ENCODE results near the gene ERG28.

The ERG28 gene

DNA sequence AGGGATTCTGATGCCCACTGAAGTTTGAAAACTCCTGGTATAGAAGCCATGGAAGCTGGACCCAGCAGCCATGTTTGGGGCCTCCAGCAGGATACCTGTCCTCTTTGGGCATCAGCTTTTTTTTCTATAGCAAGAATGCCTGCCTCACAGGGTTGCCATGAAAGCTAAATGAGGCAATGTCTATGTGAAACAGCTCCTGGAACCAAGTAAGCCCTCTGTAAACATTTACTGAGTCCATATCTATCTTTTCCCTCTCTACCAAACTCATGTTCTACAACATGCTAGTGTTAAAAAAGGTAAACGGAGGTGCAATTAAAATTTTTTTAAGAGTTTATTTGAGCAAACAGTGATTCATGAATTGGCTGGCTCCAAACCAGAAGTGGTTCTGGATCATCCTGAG, 53.6 kb downstream of the ERG28 start:
- no peaks in the 10 kb centered on the region for H3F3A ChIP-seq (ENCODE audit: insufficient read depth, low read length)
- H4K20me1 ChIP-seq (ENCODE audit: insufficient read depth, low read length): no peaks in the 10 kb centered on the region
- DNase-seq: no peak
- H3K9me2 ChIP-seq (replicated peaks; ENCODE audit: insufficient read depth, low read length): no peaks in the 10 kb centered on the region
- H3K4me1 ChIP-seq (ENCODE audit: low read length): no peaks in the 10 kb centered on the region
- TF ChIP-seq, protein P1, sequence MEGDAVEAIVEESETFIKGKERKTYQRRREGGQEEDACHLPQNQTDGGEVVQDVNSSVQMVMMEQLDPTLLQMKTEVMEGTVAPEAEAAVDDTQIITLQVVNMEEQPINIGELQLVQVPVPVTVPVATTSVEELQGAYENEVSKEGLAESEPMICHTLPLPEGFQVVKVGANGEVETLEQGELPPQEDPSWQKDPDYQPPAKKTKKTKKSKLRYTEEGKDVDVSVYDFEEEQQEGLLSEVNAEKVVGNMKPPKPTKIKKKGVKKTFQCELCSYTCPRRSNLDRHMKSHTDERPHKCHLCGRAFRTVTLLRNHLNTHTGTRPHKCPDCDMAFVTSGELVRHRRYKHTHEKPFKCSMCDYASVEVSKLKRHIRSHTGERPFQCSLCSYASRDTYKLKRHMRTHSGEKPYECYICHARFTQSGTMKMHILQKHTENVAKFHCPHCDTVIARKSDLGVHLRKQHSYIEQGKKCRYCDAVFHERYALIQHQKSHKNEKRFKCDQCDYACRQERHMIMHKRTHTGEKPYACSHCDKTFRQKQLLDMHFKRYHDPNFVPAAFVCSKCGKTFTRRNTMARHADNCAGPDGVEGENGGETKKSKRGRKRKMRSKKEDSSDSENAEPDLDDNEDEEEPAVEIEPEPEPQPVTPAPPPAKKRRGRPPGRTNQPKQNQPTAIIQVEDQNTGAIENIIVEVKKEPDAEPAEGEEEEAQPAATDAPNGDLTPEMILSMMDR (IDR thresholded peaks at IDR 0.05; ENCODE audit: low read length): no peak
- TF ChIP-seq EZH2phosphoT487 (IDR thresholded peaks at IDR 0.05; ENCODE audit: low read length): no peak
- TF ChIP-seq EZH2 (optimal IDR thresholded peaks at IDR 0.05; ENCODE audit: low read depth, low read length): no peak
- H3K4me2 ChIP-seq (ENCODE audit: low read depth, low read length): no peak overlapping the region
- no peaks in the 10 kb centered on the region for H3K27me3 ChIP-seq (replicated peaks; ENCODE audit: insufficient read depth, low read length)
- H2AFZ ChIP-seq (ENCODE audit: low read length): no peak overlapping the region
- H3K9ac ChIP-seq (ENCODE audit: low read length): no peak overlapping the region
- no peaks in the 10 kb centered on the region for H3K9me3 ChIP-seq (replicated peaks; ENCODE audit: insufficient read depth, low read length)
- no peak overlapping the region for H3K4me3 ChIP-seq (ENCODE audit: low read length)
- H3K79me2 ChIP-seq (ENCODE audit: low read length): no peaks in the 10 kb centered on the region
- no peak overlapping the region for H3K27ac ChIP-seq (ENCODE audit: low read length)
- H3K36me3 ChIP-seq (replicated peaks; ENCODE audit: insufficient read depth, low read length): no peaks in the 10 kb centered on the region

DNA sequence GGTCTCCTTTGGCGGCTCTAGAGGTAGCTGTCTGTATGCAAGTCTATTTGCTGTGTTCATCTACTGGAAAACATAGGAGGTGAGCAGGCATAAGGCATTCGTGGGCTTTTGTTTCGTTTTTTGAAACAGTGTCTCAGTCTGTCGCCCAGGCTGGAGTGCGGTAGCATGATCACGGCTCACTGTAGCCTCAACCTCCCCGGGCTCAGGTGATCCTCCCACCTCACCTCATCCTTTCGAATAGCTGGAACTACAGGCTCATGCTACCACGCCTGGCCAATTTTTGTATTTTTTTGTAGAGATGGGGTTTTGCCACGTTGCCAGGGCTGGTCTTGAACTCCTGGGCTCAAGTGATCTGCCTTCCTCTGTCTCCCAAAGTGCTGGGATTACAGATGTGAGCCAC, 54.8 kb downstream of the ERG28 start:
- Histone ChIP-seq H3F3A (ENCODE audit: insufficient read depth, low read length) (no peaks in the 10 kb centered on the region), H3K4me1 (ENCODE audit: low read length) (no peaks in the 10 kb centered on the region), H3K79me2 (ENCODE audit: low read length) (no peaks in the 10 kb centered on the region), H3K36me3 (replicated peaks; ENCODE audit: insufficient read depth, low read length) (no peaks in the 10 kb centered on the region), H3K4me3 (ENCODE audit: low read length) (no peak overlapping the region), H3K27me3 (replicated peaks; ENCODE audit: insufficient read depth, low read length) (no peaks in the 10 kb centered on the region), H3K9me3 (replicated peaks; ENCODE audit: insufficient read depth, low read length) (no peaks in the 10 kb centered on the region), H3K9me2 (replicated peaks; ENCODE audit: insufficient read depth, low read length) (no peaks in the 10 kb centered on the region), H3K4me2 (ENCODE audit: low read depth, low read length) (no peak overlapping the region), H4K20me1 (ENCODE audit: insufficient read depth, low read length) (no peaks in the 10 kb centered on the region), H3K27ac (ENCODE audit: low read length) (no peak overlapping the region), H2AFZ (ENCODE audit: low read length) (no peak overlapping the region), H3K9ac (ENCODE audit: low read length) (no peak overlapping the region)
- DNase-seq: no peak
- no peak for TF ChIP-seq EZH2phosphoT487 (IDR thresholded peaks at IDR 0.05; ENCODE audit: low read length)
- TF ChIP-seq EZH2 (optimal IDR thresholded peaks at IDR 0.05; ENCODE audit: low read depth, low read length): no peak
- TF ChIP-seq, protein P1 (IDR thresholded peaks at IDR 0.05; ENCODE audit: low read length): no peak

DNA sequence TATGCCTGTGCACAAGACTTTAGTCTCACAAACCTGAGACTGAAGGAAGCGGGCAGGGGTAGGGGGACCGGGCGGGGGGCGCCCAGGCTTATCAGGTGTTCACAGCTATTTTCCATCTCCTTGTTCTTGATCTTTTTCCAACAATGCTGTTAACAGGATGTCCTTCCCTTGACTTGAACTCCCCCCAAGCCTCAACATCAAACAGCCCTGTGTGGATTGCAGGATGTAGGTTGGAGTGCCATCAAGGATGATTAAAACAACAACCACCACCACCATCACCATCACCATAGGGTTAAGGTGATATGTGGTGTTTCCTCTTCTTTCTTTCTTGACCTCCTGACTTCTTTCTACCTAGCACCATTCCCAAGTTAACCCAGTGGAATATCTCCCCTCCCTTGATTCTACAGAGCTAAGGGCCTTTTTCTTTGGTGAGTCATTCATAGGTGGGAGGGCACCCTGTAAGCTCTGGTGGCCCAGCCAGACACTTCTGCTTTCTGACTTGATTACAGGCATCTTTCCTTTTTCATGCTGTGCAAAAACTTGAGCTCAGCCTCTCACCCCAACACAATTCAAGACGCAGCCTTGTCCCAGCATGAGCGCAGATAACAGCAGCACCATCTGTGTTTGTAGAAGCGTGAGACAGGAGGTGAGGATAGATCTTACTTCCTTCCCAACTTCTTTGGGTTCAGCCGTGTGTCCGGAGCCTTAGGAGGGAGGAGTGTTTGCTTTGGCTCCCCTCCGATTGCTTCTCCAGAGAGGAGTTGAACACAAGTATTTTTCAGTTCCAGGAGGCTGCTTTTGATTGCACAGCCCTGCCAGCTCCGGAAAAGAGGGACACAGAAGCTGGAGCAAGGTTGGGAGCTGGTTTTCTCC, 55.5 kb downstream of the ERG28 start:
- H3K4me2 ChIP-seq (ENCODE audit: low read depth, low read length): no peak overlapping the region
- no peak for TF ChIP-seq EZH2phosphoT487 (IDR thresholded peaks at IDR 0.05; ENCODE audit: low read length)
- TF ChIP-seq, protein P1 (IDR thresholded peaks at IDR 0.05; ENCODE audit: low read length): no peak
- no peak for TF ChIP-seq EZH2 (optimal IDR thresholded peaks at IDR 0.05; ENCODE audit: low read depth, low read length)
- no peaks in the 10 kb centered on the region for H3F3A ChIP-seq (ENCODE audit: insufficient read depth, low read length)
- H3K27me3 ChIP-seq (replicated peaks; ENCODE audit: insufficient read depth, low read length): no peaks in the 10 kb centered on the region
- H2AFZ ChIP-seq (ENCODE audit: low read length): no peak overlapping the region
- no peak overlapping the region for H3K9ac ChIP-seq (ENCODE audit: low read length)
- no peaks in the 10 kb centered on the region for H3K4me1 ChIP-seq (ENCODE audit: low read length)
- H4K20me1 ChIP-seq (ENCODE audit: insufficient read depth, low read length): no peaks in the 10 kb centered on the region
- no peak overlapping the region for H3K27ac ChIP-seq (ENCODE audit: low read length)
- H3K79me2 ChIP-seq (ENCODE audit: low read length): no peaks in the 10 kb centered on the region
- H3K9me3 ChIP-seq (replicated peaks; ENCODE audit: insufficient read depth, low read length): no peaks in the 10 kb centered on the region
- DNase-seq: no peak
- no peak overlapping the region for H3K4me3 ChIP-seq (ENCODE audit: low read length)
- H3K36me3 ChIP-seq (replicated peaks; ENCODE audit: insufficient read depth, low read length): no peaks in the 10 kb centered on the region
- H3K9me2 ChIP-seq (replicated peaks; ENCODE audit: insufficient read depth, low read length): no peaks in the 10 kb centered on the region
